Kidney epithelial cell (primary cell): ENCODE results near the gene ITIH5. TPM values are rescaled to one million over a fixed set of nuclear protein-coding genes. Genes with fewer than 3 reads are reported as not detected.

Experiments used
- DNase-seq: peaks from one replicate; pipeline ENCODE4 v3.0.0-alpha.2; 2010; ENCODE audit warnings: low read depth
- H3K27me3 ChIP-seq: 2 replicates; pipeline ENCODE4 v1.6.0; 2011; ENCODE audit warnings: low read length; ENCODE audit not compliant: control insufficient read depth, insufficient read depth
- H3K36me3 ChIP-seq: 2 replicates; pipeline ENCODE4 v1.5.1; 2011; ENCODE audit warnings: low read length; ENCODE audit not compliant: control insufficient read depth, insufficient read depth
- H3K4me3 ChIP-seq: 2 replicates; pipeline ENCODE4 v1.5.1; 2011; ENCODE audit warnings: low read depth, mild to moderate bottlenecking, control low read depth, low read length
- CTCF ChIP-seq: IDR thresholded peaks from 2 replicates; pipeline ENCODE4 v1.5.1; 2011; ENCODE audit warnings: mild to moderate bottlenecking, moderate library complexity, low read length, control low read depth, inconsistent platforms; ENCODE audit not compliant: insufficient read depth, poor library complexity, severe bottlenecking
- total RNA-seq: library from RNA; depleted of rRNA; stranded (reverse); fragments of >200 nt; gene quantifications from 2 replicates; pipeline ENCODE4 v1.2.3, GENCODE V29; 2015

Gene ITIH5
- total RNA-seq, 1 donor from 2014 or later = 1.5 TPM

GRCh38 chr10:7542189-7542914 lies 124.4 kb downstream of the ITIH5 start:
- Histone ChIP-seq H3K4me3 (no peak overlapping the region), H3K36me3 (no peaks in the 10 kb centered on the region), H3K27me3 (no peaks in the 10 kb centered on the region)
- DNase-seq = no peak
- no peak for TF ChIP-seq CTCF

GRCh38 chr10:7541137-7542087 lies 125.4 kb downstream of the ITIH5 start:
- DNase-seq = no peak
- no peaks in the 10 kb centered on the region for H3K27me3 ChIP-seq
- TF ChIP-seq CTCF = no peak
- H3K4me3 ChIP-seq = no peak overlapping the region
- no peaks in the 10 kb centered on the region for H3K36me3 ChIP-seq

GRCh38 chr10:7538970-7539654 lies 127.7 kb downstream of the ITIH5 start:
- Histone ChIP-seq H3K36me3 (no peaks in the 10 kb centered on the region), H3K27me3 (peaks cover under 1% of the 10 kb centered on the region), H3K4me3 (no peak overlapping the region)
- TF ChIP-seq CTCF = no peak
- no peak for DNase-seq

GRCh38 chr10:7537126-7537525 lies 129.6 kb downstream of the ITIH5 start:
- Histone ChIP-seq H3K27me3 (peaks cover 12% of the 10 kb centered on the region), H3K36me3 (no peaks in the 10 kb centered on the region), H3K4me3 (no peak overlapping the region)
- no peak for TF ChIP-seq CTCF
- DNase-seq = no peak

- Histone ChIP-seq H3K36me3 (no peaks in the 10 kb centered on the region), H3K27me3 (peaks cover 28% of the 10 kb centered on the region), H3K4me3 (no peak overlapping the region)
- TF ChIP-seq CTCF = no peak
- DNase-seq = no peak
Measured at GRCh38 chr10:7534480-7534852, 132.3 kb downstream of the ITIH5 start.
